ENCODE measurements around the gene MC2R. TPM values are rescaled to one million over a fixed set of nuclear protein-coding genes. Genes with fewer than 3 reads are reported as not detected.

MC2R gene
- total RNA-seq, 1 experiment from 2014 or later: not detected

- CTCF ChIA-PET: no interaction called here
- TF ChIP-seq RAD21 (IDR thresholded peaks at IDR 0.05; ENCODE audit: low read depth): no peak
- TF ChIP-seq, protein P1, sequence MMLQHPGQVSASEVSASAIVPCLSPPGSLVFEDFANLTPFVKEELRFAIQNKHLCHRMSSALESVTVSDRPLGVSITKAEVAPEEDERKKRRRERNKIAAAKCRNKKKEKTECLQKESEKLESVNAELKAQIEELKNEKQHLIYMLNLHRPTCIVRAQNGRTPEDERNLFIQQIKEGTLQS (IDR thresholded peaks at IDR 0.05): no peak
- TF ChIP-seq EGR1 (IDR thresholded peaks at IDR 0.05; ENCODE audit: low read depth): no peak
- no peak for TF ChIP-seq CEBPB (IDR thresholded peaks at IDR 0.05; ENCODE audit: low read depth)
- no peak for TF ChIP-seq EZH2phosphoT487 (IDR thresholded peaks at IDR 0.05; ENCODE audit: borderline replicate concordance)
- TF ChIP-seq YY1 (IDR thresholded peaks at IDR 0.05; ENCODE audit: extremely low read depth, insufficient replicate concordance, low read depth, low read length): no peak
- TF ChIP-seq POLR2A (IDR thresholded peaks at IDR 0.05; ENCODE audit: borderline replicate concordance, extremely low read depth, insufficient read depth, insufficient read length): no peak
- TF ChIP-seq ZNF274 (IDR thresholded peaks at IDR 0.05; ENCODE audit: low read depth, low read length): no peak
- no peak for TF ChIP-seq JUND (IDR thresholded peaks at IDR 0.05)
- no peak for TF ChIP-seq CBX3 (IDR thresholded peaks at IDR 0.05; ENCODE audit: low read depth)
Measured at GRCh38 chr18:13923221-13923620, 7.9 kb upstream of the MC2R start.

GRCh38 chr18:13918898-13919297 is 3.6 kb upstream of the MC2R start:
- Histone ChIP-seq H3K9me2 (ENCODE audit: insufficient read depth) (no peaks in the 10 kb centered on the region), H3K4me1 (ENCODE audit: control insufficient read depth in 1 of 2, insufficient read depth in 2 of 2, low read length in 2 of 2) (no peaks in the 10 kb centered on the region), H3K27me3 (ENCODE audit: insufficient read depth, low read length) (peaks cover 29% of the 10 kb centered on the region), H3K36me3 (ENCODE audit: control insufficient read depth in 1 of 2, insufficient read depth in 2 of 2, low read length in 2 of 2) (no peaks in the 10 kb centered on the region), H3K4me2 (ENCODE audit: low read length) (no peak overlapping the region), H3K9ac (ENCODE audit: low read length) (no peak overlapping the region), H2AFZ (ENCODE audit: low read depth, low read length, poor library complexity, severe bottlenecking) (no peak overlapping the region), H3K27ac (ENCODE audit: low read depth, low read length) (no peak overlapping the region), H3K4me3 (replicated peaks in 1 of 2; ENCODE audit: low read depth in 1 of 2, low read length in 2 of 2) (no peak overlapping the region), H3K79me2 (ENCODE audit: insufficient read depth, low read length) (no peaks in the 10 kb centered on the region), H4K20me1 (ENCODE audit: insufficient read depth) (no peaks in the 10 kb centered on the region), H3K9me3 (ENCODE audit: control insufficient read depth in 1 of 2, insufficient read depth in 1 of 2, low read depth in 1 of 2, low read length in 2 of 2) (no peaks in the 10 kb centered on the region)
- ChIA-PET RAD21 (ENCODE audit: low non-redundant PET in 1 of 2, low total read pairs in 2 of 2, uncharacterized antibody in 2 of 2, unreplicated experiment in 2 of 2) (no interaction called here), POLR2A (no interaction called here), CTCF (no interaction called here)
- no TSS peak for BruUV-seq (replicated peaks)
- no peak for ATAC-seq
- no peak for TF ChIP-seq ELF1 (IDR thresholded peaks at IDR 0.05; ENCODE audit: borderline replicate concordance, low read depth)
- TF ChIP-seq SIN3A (IDR thresholded peaks at IDR 0.05; ENCODE audit: low read depth): no peak
- no peak for TF ChIP-seq JUND (IDR thresholded peaks at IDR 0.05)
- no peak for DNase-seq (ENCODE audit: low read depth, low spot score)
- intact Hi-C loops (cut with micrococcal nuclease): no loop called here

More at GRCh38 chr18:13923221-13923620, 7.9 kb upstream of the MC2R start:
- H3K9me3 ChIP-seq (ENCODE audit: control insufficient read depth in 1 of 2, insufficient read depth in 1 of 2, low read depth in 1 of 2, low read length in 2 of 2): no peaks in the 10 kb centered on the region
- no peaks in the 10 kb centered on the region for H3K36me3 ChIP-seq (ENCODE audit: control insufficient read depth in 1 of 2, insufficient read depth in 2 of 2, low read length in 2 of 2)
- no peaks in the 10 kb centered on the region for H3K4me1 ChIP-seq (ENCODE audit: control insufficient read depth in 1 of 2, insufficient read depth in 2 of 2, low read length in 2 of 2)
- H3K9me2 ChIP-seq (ENCODE audit: insufficient read depth): no peaks in the 10 kb centered on the region
- no peaks in the 10 kb centered on the region for H3K79me2 ChIP-seq (ENCODE audit: insufficient read depth, low read length)
- ATAC-seq: no peak
- POLR2A ChIA-PET: no interaction called here
- H3K4me3 ChIP-seq (replicated peaks in 1 of 2; ENCODE audit: low read depth in 1 of 2, low read length in 2 of 2): no peak overlapping the region
- RAD21 ChIA-PET (ENCODE audit: low non-redundant PET in 1 of 2, low total read pairs in 2 of 2, uncharacterized antibody in 2 of 2, unreplicated experiment in 2 of 2): no interaction called here
- intact Hi-C loops (cut with micrococcal nuclease): no loop called here
- H4K20me1 ChIP-seq (ENCODE audit: insufficient read depth): no peaks in the 10 kb centered on the region
- BruUV-seq (replicated peaks): no TSS peak
- H3K27ac ChIP-seq (ENCODE audit: low read depth, low read length): no peak overlapping the region
- peaks cover 36% of the 10 kb centered on the region for H3K27me3 ChIP-seq (ENCODE audit: insufficient read depth, low read length)
- DNase-seq (ENCODE audit: low read depth, low spot score): no peak
- no peak overlapping the region for H3K4me2 ChIP-seq (ENCODE audit: low read length)
- H3K9ac ChIP-seq (ENCODE audit: low read length): no peak overlapping the region
- H2AFZ ChIP-seq (ENCODE audit: low read depth, low read length, poor library complexity, severe bottlenecking): no peak overlapping the region
